Pancreas (tissue), 10 donors: ENCODE measurements around the gene REM2. TPM values are rescaled to one million over a fixed set of nuclear protein-coding genes. Genes with fewer than 3 reads are reported as not detected.

Source experiments
- ATAC-seq, 4 donors: fragments of 200-7000 bp; cut with Tn5 transposase; one replicate each; pipeline versions ENCODE4 v1.8.0 to v1.9.1; 2020; ENCODE audit warnings: mild to moderate bottlenecking in 4 of 4, moderate library complexity in 4 of 4
- DNase-seq, 6 donors: peaks; one replicate each; pipeline ENCODE4 v3.0.0-alpha.2; 2020
- FAIRE-seq: peaks from 2 replicates; lab custom pipeline; 2012; peaks lifted over from hg19 to GRCh38; lab: Jason Lieb, UNC
- H3K27ac ChIP-seq, 4 donors: fragments of 200-600 bp; sonication (generic); 1 replicate in 3 of 4; 2 replicates in 1 of 4; pipeline versions ENCODE4 v1.5.0 to v1.8.0; 2020
- H3K27me3 ChIP-seq, 4 donors: fragments of 200-600 bp; one replicate each; pipeline ENCODE4 v1.8.0; 2021
- H3K36me3 ChIP-seq, 3 donors: fragments of 200-600 bp; sonication (generic) in 1 of 3; one replicate each; pipeline versions ENCODE4 v1.5.0 to v1.8.0; 2020 to 2021
- H3K4me1 ChIP-seq, 3 donors: fragments of 200-600 bp; one replicate each; pipeline ENCODE4 v1.8.0; 2021
- H3K4me3 ChIP-seq, 4 donors: fragments of 200-600 bp; sonication (generic) in 2 of 4; one replicate each; pipeline versions ENCODE4 v1.5.0 to v1.8.0; 2020 to 2021
- H3K9me3 ChIP-seq, 4 donors: fragments of 200-600 bp; one replicate each; pipeline ENCODE4 v1.8.0; 2021
- CTCF ChIP-seq, 4 donors: fragments of 200-600 bp; sonication (generic) in 3 of 4; IDR thresholded peaks; one replicate each; pipeline versions ENCODE4 v1.5.0 to v1.8.0; 2021; ENCODE audit warnings: antibody characterized with exemption in 4 of 4
- WGBS, 2 donors: extraction: QIAGEN DNeasy Blood & Tissue Kit; methylation state at CpG; one replicate each; pipeline ENCODE4 v1.1.7; 2013; 5-methylcytosine and 5-hydroxymethylcytosine counted together
- intact Hi-C, 3 donors: fragments of 100-400 bp; cut with DNase I; formaldehyde crosslinking; loops; one replicate each; pipeline versions ENCODE4 v1.11.1 to v1.14.2; 2022
- polyA plus RNA-seq, 2 donors: library from polyadenylated mRNA; stranded (reverse); fragments of 200-250 nt; gene quantifications; one replicate each; pipeline ENCODE4 v1.2.3, GENCODE V29; 2013
- total RNA-seq, 6 donors: library from RNA; stranded (reverse); fragmentation: NEBNext Ultra II Directional in 4 of 6; extraction: Animal tissue kit (Norgen Biotek cat#: 25700) in 4 of 6; gene quantifications; one replicate each; pipeline versions ENCODE4 v1.2.1 to v1.2.4, GENCODE V29; 2021 to 2023
- donor health status: healthy with polysubstance abuse.
- donor health status: DM: no; HTN: no; CAD: no; lungs with moderate emphysema.
- donor health status: DM: no; HTN: no; CAD: no.
- donor health status: control.
- donor health status: control.
- donor health status: Bipolar disorder and iron deficiency.
- donor health status: DM: yes; HTN: yes; CAD: no.
- donor health status: DM: no; HTN: no; CAD: no.
- donor health status: DM: no; HTN: no; CAD: no.
- donor health status: DM: yes; HTN: yes; CAD: no.

The REM2 gene
- total and polyA plus RNA-seq, 8 donors = 0.16 to 2.5 (median 0.38) TPM; not detected in 1

DNA sequence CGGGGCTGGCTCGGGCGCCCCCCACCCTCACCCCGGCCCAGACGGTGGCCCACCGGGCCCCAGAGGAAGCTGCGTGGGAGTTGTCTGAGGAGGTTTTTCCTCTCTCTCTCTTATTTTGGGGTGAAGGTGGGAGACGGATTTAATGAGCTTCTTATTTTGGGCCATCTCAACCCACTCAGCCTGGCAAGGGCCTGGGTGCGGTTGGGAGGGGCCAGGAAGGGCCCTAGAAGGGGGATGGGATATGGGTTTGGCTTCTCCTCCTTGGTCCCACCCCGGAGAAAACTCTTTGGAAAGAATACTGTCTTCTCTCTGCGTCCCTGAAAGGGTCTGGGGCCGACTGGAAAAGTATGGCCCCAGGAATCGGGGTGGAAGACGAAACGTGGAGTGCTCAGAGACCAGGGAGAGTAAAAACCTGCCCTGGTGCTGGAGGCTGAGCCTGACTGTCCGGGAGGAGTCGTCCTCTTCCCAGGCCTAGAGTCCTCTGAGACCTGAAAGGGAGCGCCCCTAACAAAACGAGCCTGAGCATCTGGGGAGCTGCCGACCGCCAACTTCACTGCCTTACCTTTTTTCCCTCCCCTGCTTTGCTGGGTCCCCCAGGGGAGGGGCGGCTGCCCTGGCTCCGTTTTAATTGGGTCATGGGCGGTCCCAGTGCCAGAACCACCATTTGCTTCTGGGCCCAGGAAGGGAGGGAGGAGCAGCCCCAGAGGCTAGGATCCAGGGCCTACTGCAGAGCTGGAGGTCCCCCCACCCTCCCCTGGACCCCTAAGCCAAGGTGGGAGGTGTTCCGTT, 45.1 kb upstream of the REM2 start:
- intact Hi-C loops = no loop called here
- Histone ChIP-seq H3K4me3 (peak overlapping the region; percentile 38 to 90 (median 82)), H3K9me3 (no peaks in the 10 kb centered on the region), H3K4me1 (peaks cover 0 to 16% (median 0%) of the 10 kb centered on the region in 3 donors), H3K27me3 (no peaks in the 10 kb centered on the region), H3K36me3 (peaks cover 0 to 17% (median 8%) of the 10 kb centered on the region in 3 donors), H3K27ac (peak overlapping the region; percentile 72 to 87 (median 80))
- DNase-seq (peak in 3 of 6 donors; percentile 36 to 56 (median 53)), FAIRE-seq (no peak), ATAC-seq (peak; percentile 8 to 34 (median 14))
- 24 to 37% methylated on average over 25 of the region's 25 CpGs for WGBS, 2 donors
- no peak for TF ChIP-seq CTCF (IDR thresholded peaks at IDR 0.05)

DNA sequence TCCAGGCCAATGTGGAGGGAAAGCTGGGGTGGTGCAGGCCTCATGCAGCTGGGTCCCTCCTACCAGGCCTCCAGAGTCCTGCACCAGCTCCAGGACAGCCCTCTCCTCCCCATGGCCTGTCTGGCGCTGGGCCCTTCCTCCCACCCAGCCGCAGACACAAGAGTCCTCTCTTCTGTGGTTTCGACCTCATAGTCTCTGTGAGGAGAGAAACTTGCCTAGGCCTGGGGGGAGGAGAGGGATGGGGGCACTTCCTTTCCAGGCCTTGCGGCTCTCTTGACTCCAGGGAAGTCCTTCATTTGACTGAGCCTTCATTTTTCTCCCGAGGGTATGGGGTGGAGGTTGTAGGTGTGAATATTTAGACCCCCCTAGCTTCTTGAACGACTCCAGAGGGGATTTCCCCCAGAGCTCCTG, 44.4 kb upstream of the REM2 start:
- FAIRE-seq (no peak), ATAC-seq (peak in 2 of 4 donors; percentile 4 to 25), DNase-seq (peak in 1 of 6 donors; percentile 51)
- Histone ChIP-seq H3K27me3 (no peaks in the 10 kb centered on the region), H3K36me3 (peaks cover 0 to 24% (median 15%) of the 10 kb centered on the region in 3 donors), H3K9me3 (no peaks in the 10 kb centered on the region), H3K4me1 (peaks cover 0 to 16% (median 0%) of the 10 kb centered on the region in 3 donors), H3K4me3 (peak overlapping the region in 3 of 4 donors; percentile 38 to 90 (median 80)), H3K27ac (peak overlapping the region in 2 of 4 donors; percentile 87)
- 59 to 70% methylated on average over 6 of the region's 6 CpGs for WGBS, 2 donors
- intact Hi-C loops = no loop called here
- no peak for TF ChIP-seq CTCF (IDR thresholded peaks at IDR 0.05)

- Histone ChIP-seq H3K36me3 (peaks cover 0 to 26% (median 17%) of the 10 kb centered on the region in 3 donors), H3K27ac (peak overlapping the region in 1 of 4 donors; percentile 87), H3K4me1 (peaks cover 0 to 16% (median 0%) of the 10 kb centered on the region in 3 donors), H3K27me3 (no peaks in the 10 kb centered on the region), H3K4me3 (peak overlapping the region in 2 of 4 donors; percentile 80 to 90), H3K9me3 (no peaks in the 10 kb centered on the region)
- 69 to 75% methylated on average over 6 of the region's 6 CpGs for WGBS, 2 donors
- DNase-seq (peak in 1 of 6 donors; percentile 29), ATAC-seq (no peak), FAIRE-seq (no peak)
- intact Hi-C loops = no loop called here
- no peak for TF ChIP-seq CTCF (IDR thresholded peaks at IDR 0.05)
Measured at GRCh38 chr14:22839159-22839779, 43.8 kb upstream of the REM2 start.

DNA sequence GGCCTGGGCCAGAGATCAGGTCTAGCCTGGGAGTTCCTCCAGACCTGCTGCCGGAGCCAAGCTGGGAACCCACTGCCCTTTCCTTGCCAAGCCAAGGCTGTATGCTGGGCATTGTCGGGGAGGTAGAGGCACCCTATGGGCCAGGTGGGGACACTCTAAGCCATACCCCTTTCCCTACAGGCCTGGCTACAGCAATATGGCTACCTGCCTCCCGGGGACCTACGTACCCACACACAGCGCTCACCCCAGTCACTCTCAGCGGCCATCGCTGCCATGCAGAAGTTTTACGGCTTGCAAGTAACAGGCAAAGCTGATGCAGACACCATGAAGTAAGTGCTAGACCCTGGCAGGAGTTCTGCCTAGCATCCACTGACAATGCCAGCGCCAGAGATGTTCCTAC, 41.7 kb upstream of the REM2 start:
- 96 to 97% methylated on average over 9 of the region's 9 CpGs for WGBS, 2 donors
- DNase-seq (no peak), ATAC-seq (no peak), FAIRE-seq (no peak)
- Histone ChIP-seq H3K4me3 (no peak overlapping the region), H3K27ac (no peak overlapping the region), H3K27me3 (no peaks in the 10 kb centered on the region), H3K4me1 (peaks cover 0 to 11% (median 0%) of the 10 kb centered on the region in 3 donors), H3K9me3 (no peaks in the 10 kb centered on the region), H3K36me3 (peaks cover 0 to 43% (median 32%) of the 10 kb centered on the region in 3 donors)
- no peak for TF ChIP-seq CTCF (IDR thresholded peaks at IDR 0.05)
- intact Hi-C loops = no loop called here
